GM23338 (cell line): ENCODE measurements around the gene CYFIP2.

Experiments
- EZH2 ChIP-seq: fragments of 200-600 bp; sonication (generic); IDR thresholded peaks from one replicate; pipeline ENCODE4 v1.8.0; 2017; ENCODE audit warnings: antibody characterized with exemption, mild to moderate bottlenecking, low read depth; ENCODE audit not compliant: unreplicated experiment
- TF ChIP-seq, protein P1 (sequence below), 2 experiments: fragments of 200-600 bp in 1 of 2; sonication (generic) in 1 of 2; conservative IDR thresholded peaks; 2 replicates each; pipeline versions ENCODE4 v1.5.1 to v1.6.1; 2016 to 2017; ENCODE audit warnings: antibody characterized with exemption in 2 of 2, low read depth in 2 of 2, mild to moderate bottlenecking in 2 of 2, moderate library complexity in 1 of 2
- TF ChIP-seq, protein P2 (sequence below): IDR thresholded peaks from one replicate; pipeline ENCODE4 v1.6.1; 2018; ENCODE audit warnings: antibody characterized with exemption; ENCODE audit not compliant: unreplicated experiment

DNA sequence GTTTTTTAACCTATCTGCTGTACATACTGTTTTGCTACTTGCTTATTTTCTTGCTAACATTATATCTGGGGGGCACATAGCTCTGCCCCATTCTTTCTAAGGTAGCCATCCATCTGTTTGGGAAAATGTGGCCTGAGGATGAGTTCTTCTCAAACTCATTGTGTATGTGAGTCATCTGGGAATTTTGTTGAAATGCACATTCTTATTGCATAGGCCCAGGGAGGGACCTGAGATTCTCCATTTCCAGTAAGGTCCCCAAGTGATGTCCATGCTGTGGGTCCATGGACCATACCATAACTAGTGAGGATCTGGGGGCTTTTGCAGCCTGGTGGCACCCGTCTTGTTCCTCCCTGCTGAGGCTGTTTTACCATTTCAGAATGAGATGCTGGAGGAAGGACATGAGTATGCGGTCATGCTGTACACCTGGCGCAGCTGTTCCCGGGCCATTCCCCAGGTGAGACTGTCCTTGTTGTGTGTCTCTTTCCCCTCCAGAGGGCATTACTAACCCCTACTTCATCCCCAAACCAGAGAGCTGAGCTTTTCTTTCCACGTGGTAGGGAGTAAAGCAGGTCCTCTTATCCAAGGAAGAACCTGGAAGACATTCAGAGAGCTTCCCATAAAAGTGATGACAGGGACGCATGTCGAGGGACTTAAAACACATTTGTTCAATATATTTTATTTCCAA, 28.6 kb downstream of the CYFIP2 start:
- TF ChIP-seq, protein P1, sequence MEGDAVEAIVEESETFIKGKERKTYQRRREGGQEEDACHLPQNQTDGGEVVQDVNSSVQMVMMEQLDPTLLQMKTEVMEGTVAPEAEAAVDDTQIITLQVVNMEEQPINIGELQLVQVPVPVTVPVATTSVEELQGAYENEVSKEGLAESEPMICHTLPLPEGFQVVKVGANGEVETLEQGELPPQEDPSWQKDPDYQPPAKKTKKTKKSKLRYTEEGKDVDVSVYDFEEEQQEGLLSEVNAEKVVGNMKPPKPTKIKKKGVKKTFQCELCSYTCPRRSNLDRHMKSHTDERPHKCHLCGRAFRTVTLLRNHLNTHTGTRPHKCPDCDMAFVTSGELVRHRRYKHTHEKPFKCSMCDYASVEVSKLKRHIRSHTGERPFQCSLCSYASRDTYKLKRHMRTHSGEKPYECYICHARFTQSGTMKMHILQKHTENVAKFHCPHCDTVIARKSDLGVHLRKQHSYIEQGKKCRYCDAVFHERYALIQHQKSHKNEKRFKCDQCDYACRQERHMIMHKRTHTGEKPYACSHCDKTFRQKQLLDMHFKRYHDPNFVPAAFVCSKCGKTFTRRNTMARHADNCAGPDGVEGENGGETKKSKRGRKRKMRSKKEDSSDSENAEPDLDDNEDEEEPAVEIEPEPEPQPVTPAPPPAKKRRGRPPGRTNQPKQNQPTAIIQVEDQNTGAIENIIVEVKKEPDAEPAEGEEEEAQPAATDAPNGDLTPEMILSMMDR (conservative IDR thresholded peaks at IDR 0.05; ENCODE audit: low read depth in 2 of 2), result peak; percentile 21 to 43; a peak in 3 of 4 replicates
- TF ChIP-seq, protein P2, sequence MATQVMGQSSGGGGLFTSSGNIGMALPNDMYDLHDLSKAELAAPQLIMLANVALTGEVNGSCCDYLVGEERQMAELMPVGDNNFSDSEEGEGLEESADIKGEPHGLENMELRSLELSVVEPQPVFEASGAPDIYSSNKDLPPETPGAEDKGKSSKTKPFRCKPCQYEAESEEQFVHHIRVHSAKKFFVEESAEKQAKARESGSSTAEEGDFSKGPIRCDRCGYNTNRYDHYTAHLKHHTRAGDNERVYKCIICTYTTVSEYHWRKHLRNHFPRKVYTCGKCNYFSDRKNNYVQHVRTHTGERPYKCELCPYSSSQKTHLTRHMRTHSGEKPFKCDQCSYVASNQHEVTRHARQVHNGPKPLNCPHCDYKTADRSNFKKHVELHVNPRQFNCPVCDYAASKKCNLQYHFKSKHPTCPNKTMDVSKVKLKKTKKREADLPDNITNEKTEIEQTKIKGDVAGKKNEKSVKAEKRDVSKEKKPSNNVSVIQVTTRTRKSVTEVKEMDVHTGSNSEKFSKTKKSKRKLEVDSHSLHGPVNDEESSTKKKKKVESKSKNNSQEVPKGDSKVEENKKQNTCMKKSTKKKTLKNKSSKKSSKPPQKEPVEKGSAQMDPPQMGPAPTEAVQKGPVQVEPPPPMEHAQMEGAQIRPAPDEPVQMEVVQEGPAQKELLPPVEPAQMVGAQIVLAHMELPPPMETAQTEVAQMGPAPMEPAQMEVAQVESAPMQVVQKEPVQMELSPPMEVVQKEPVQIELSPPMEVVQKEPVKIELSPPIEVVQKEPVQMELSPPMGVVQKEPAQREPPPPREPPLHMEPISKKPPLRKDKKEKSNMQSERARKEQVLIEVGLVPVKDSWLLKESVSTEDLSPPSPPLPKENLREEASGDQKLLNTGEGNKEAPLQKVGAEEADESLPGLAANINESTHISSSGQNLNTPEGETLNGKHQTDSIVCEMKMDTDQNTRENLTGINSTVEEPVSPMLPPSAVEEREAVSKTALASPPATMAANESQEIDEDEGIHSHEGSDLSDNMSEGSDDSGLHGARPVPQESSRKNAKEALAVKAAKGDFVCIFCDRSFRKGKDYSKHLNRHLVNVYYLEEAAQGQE, result no peak
- no peak for TF ChIP-seq EZH2
